Measurements from ENCODE around the gene RILPL1.
"Not testable (repeated sequence)": the region's sequence is repeated elsewhere in the genome, so short reads cannot be mapped to it uniquely, and the experiment has no call there.

Gene RILPL1

DNA sequence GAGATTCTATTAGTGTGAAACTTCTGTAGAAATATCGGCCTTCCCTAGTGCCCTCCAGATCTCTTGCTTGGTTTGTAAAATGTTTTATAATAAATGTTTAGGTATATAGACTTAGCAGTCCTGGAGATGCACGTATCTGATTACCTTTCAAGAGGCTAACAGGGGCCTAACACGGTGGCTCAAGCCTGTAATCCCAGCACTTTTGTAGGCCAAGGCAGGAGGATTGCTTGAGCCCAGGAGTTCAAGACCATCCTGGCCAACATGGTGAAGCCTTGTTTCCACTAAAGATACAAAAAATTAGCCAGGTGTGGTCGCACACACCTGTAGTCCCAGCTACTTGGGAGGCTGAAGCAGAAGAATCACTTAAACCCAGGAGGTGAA, 87.2 kb downstream of the RILPL1 start:
- no peak overlapping the region for H3K4me3 Mint-ChIP-seq
- no peak overlapping the region for H3K27ac Mint-ChIP-seq

GRCh38 chr12:123445388-123446332, 87.9 kb downstream of the RILPL1 start:
- H3K4me1 Mint-ChIP-seq (ENCODE audit: low read depth) = peaks cover 24% of the 10 kb centered on the region
- peaks cover 2% of the 10 kb centered on the region for H3K36me3 Mint-ChIP-seq (ENCODE audit: low read depth)
- H3K27me3 Mint-ChIP-seq (ENCODE audit: low read depth) = no peaks in the 10 kb centered on the region
- H3K4me3 Mint-ChIP-seq = no peak overlapping the region
- H3K9me3 Mint-ChIP-seq = no peaks in the 10 kb centered on the region
- H3K27ac Mint-ChIP-seq = peak overlapping the region; percentile 50

More for the DNA sequence above, 87.2 kb downstream of the RILPL1 start:
- Mint-ChIP-seq H3K36me3 (ENCODE audit: low read depth) (peaks cover 2% of the 10 kb centered on the region), H3K9me3 (no peaks in the 10 kb centered on the region), H3K27me3 (ENCODE audit: low read depth) (no peaks in the 10 kb centered on the region), H3K4me1 (ENCODE audit: low read depth) (peaks cover 24% of the 10 kb centered on the region)

DNA sequence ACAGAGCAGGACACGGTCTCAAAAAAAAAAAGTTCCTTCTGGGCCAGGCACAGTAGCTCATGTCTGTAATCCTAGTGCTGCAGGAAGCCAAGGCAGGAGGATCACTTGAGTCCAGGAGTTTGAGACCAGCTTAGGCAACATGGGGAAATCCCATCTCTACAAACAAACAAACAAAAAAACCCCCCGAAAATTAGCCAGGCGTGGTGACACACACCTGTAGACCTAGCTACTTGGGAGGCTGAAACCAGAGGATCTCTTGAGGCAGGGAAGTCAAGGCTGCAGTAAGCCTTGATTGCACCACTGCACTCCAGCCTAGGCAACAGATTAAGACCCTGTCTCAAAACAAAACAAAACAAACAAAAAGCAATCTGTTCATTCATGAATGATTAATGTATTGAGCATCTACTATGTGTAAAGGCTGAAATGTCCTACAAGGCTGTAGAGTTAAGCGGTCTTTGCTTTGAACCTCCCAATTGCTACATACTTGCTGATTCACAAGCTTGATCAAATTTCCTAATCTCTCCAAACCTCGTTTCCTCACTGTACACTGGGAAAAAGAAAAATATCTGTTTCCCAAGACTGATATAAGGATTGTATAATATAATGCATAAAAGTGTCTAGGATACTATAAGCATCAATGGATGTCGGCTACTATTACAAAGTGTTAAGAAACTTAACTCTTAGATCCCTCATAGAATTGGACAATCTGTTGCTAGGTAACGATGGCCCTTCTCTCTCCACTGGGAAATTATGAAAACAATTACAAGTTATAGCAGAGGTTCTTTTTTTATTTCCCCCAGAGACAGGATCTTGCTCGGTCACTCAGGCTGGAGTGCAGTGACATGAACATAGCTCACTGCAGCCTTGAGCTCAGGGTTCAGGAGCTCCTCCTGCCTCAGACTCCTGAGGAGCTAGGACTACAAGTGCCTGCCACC, 89.2 kb downstream of the RILPL1 start:
- Mint-ChIP-seq H3K27ac (no peak overlapping the region), H3K27me3 (ENCODE audit: low read depth) (no peaks in the 10 kb centered on the region), H3K9me3 (no peaks in the 10 kb centered on the region), H3K4me3 (no peak overlapping the region), H3K36me3 (ENCODE audit: low read depth) (peaks cover 2% of the 10 kb centered on the region), H3K4me1 (ENCODE audit: low read depth) (peaks cover 23% of the 10 kb centered on the region)

- Mint-ChIP-seq H3K36me3 (ENCODE audit: low read depth) (no peaks in the 10 kb centered on the region), H3K4me3 (no peak overlapping the region), H3K9me3 (no peaks in the 10 kb centered on the region), H3K27me3 (ENCODE audit: low read depth) (no peaks in the 10 kb centered on the region), H3K27ac (no peak overlapping the region), H3K4me1 (ENCODE audit: low read depth) (peaks cover 14% of the 10 kb centered on the region)
Observed at GRCh38 chr12:123442774-123443173, 90.7 kb downstream of the RILPL1 start.

GRCh38 chr12:123441523-123442164, 91.9 kb downstream of the RILPL1 start:
- no peak overlapping the region for H3K4me3 Mint-ChIP-seq
- peaks cover 15% of the 10 kb centered on the region for H3K4me1 Mint-ChIP-seq (ENCODE audit: low read depth)
- no peaks in the 10 kb centered on the region for H3K27me3 Mint-ChIP-seq (ENCODE audit: low read depth)
- H3K36me3 Mint-ChIP-seq (ENCODE audit: low read depth) = no peaks in the 10 kb centered on the region
- H3K9me3 Mint-ChIP-seq = no peaks in the 10 kb centered on the region
- H3K27ac Mint-ChIP-seq = no peak overlapping the region

DNA sequence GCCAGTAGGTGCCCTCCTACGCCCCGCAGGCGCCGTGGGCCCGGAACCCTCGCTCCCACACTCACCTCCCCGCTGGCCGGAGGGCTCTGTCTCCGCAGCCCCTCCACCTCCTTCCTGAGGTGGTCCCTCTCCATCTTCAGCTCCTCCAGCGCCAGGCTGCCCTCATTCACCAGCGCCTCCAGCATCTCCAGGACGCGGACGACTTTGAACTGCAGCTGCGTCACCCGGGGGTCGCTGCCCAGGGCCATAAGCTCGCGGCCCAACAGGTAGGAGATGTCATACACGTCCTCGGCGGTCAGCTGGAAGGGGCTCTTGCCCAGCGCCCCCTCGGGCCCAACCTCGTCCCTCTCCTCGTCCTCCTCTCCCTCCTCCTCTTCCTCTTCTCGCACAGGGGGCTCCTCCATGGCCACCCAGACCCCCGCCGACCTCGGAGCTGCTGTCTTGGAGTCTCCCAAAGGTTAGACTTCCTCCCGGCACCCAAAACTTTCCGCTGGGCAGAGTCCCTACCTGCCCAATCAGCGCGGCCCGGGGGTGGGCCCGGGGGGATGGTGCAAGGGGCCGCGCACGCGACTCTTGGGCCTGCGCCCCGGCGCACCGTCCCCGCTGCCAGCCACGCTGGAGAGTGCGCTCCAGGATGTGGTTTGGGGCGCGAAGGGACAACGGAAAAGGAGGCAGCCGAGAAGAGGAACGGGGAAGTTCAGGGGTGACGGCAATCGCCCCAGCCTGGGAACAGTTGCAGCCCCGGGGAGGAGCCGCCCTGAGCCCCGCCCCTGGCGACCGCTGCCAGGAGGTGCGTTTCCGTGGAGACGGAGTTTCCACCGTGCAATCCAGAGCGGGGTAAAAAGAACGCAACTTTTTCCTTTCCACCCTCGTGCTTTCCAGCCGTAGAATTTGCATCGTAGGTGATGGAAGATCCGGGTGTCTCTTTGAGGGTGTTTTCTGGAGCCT, 97.2 kb downstream of the RILPL1 start, which contains the start of gene RILPL2:
TSS of gene RILPL2 (minus strand) at position 668 of the 948 bp plus-strand sequence. CDS start at position 404, 264 bp downstream.
- H3K4me1 Mint-ChIP-seq (ENCODE audit: low read depth) = peaks cover 31% of the 10 kb centered on the region
- peaks cover 9% of the 10 kb centered on the region for H3K36me3 Mint-ChIP-seq (ENCODE audit: low read depth)
- peak within 1 kb of the TSS; percentile 96 for H3K27ac Mint-ChIP-seq
- no peaks in the 10 kb centered on the region for H3K27me3 Mint-ChIP-seq (ENCODE audit: low read depth)
- H3K9me3 Mint-ChIP-seq = no peaks in the 10 kb centered on the region
- peak within 1 kb of the TSS; percentile 99 for H3K4me3 Mint-ChIP-seq

DNA sequence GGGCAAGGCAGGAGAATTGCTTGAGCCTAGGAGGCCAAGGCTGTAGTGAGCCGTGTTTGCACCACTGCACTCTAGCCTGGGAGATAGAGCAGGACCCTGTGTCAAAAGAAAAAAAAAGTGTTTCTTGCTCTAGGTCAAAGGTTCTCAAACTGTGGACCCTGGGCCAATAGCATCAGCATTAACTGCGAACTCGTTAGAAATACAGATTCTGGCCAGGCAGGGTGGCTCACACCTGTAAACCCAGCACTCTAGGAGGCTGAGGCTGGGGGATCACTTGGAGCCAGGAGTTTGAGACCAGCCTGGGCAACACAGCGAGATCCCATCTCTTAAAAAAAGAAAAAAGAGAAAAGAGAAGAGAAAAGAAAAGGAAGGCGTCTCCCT, 97.9 kb downstream of the RILPL1 start:
- H3K27me3 Mint-ChIP-seq (ENCODE audit: low read depth) = no peaks in the 10 kb centered on the region
- H3K27ac Mint-ChIP-seq = peak overlapping the region; percentile 96
- peaks cover 36% of the 10 kb centered on the region for H3K4me1 Mint-ChIP-seq (ENCODE audit: low read depth)
- no peaks in the 10 kb centered on the region for H3K9me3 Mint-ChIP-seq
- H3K4me3 Mint-ChIP-seq = peak overlapping the region; percentile 99
- peaks cover 14% of the 10 kb centered on the region for H3K36me3 Mint-ChIP-seq (ENCODE audit: low read depth)

- peak overlapping the region; percentile 57 for H3K27ac Mint-ChIP-seq
- peaks cover 41% of the 10 kb centered on the region for H3K4me1 Mint-ChIP-seq (ENCODE audit: low read depth)
- no peaks in the 10 kb centered on the region for H3K27me3 Mint-ChIP-seq (ENCODE audit: low read depth)
- no peaks in the 10 kb centered on the region for H3K9me3 Mint-ChIP-seq
- peak overlapping the region; percentile 84 for H3K4me3 Mint-ChIP-seq
- peaks cover 22% of the 10 kb centered on the region for H3K36me3 Mint-ChIP-seq (ENCODE audit: low read depth)
Observed at GRCh38 chr12:123433615-123434014, 99.9 kb downstream of the RILPL1 start.

- not testable (repeated sequence) for H3K9me3 Mint-ChIP-seq; H3K27me3 Mint-ChIP-seq (ENCODE audit: low read depth)
- Mint-ChIP-seq H3K4me1 (ENCODE audit: low read depth) (peaks cover 44% of the 10 kb centered on the region), H3K27ac (peak overlapping the region; percentile 87), H3K36me3 (ENCODE audit: low read depth) (peaks cover 25% of the 10 kb centered on the region), H3K4me3 (peak overlapping the region; percentile 84)
Observed at GRCh38 chr12:123431951-123432817, 101.3 kb downstream of the RILPL1 start.

DNA sequence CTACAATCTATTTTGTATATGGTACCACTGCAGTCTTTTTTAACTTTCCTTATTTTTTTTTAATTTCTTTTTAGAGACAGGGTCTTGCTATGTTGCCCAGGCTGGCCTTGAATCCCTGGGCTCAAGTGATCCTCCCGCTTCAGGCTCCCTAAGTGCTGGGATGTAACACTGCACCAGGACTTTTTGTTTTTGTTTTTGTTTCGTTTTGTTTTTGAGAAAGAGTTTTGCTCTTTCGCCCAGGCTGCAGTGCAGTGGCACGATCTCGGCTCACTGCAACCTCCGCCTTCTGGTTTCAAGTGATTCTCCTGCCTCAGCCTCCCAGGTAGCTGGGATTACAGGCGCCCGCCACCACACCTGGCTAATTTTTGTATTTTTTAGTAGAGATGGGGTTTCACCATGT, 104.4 kb downstream of the RILPL1 start:
- H3K27ac Mint-ChIP-seq; H3K9me3 Mint-ChIP-seq; H3K27me3 Mint-ChIP-seq (ENCODE audit: low read depth); H3K4me3 Mint-ChIP-seq: not testable (repeated sequence)
- Mint-ChIP-seq H3K36me3 (ENCODE audit: low read depth) (peaks cover 30% of the 10 kb centered on the region), H3K4me1 (ENCODE audit: low read depth) (peaks cover 34% of the 10 kb centered on the region)

DNA sequence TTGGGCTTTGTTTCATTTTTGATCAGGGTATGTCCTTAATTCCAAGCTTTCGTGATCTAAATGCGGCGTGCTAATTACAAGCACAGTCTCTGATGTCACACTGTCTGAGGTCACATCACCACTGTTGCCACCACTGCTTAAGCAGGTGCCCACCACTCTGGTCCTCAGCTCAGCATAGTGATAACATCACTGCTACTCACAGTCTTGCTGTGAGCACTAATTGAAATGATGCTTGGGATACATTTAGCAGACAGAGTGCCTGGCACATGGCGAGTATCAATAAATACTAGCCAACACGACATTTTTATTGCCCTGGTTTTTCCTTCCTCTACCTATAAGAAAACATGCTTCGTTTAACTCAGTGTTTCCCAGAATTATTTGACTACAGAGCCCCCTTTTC, 104.9 kb downstream of the RILPL1 start:
- no peak overlapping the region for H3K4me3 Mint-ChIP-seq
- peaks cover 33% of the 10 kb centered on the region for H3K36me3 Mint-ChIP-seq (ENCODE audit: low read depth)
- no peak overlapping the region for H3K27ac Mint-ChIP-seq
- peaks cover 30% of the 10 kb centered on the region for H3K4me1 Mint-ChIP-seq (ENCODE audit: low read depth)
- H3K27me3 Mint-ChIP-seq (ENCODE audit: low read depth) = no peaks in the 10 kb centered on the region
- H3K9me3 Mint-ChIP-seq = no peaks in the 10 kb centered on the region

DNA sequence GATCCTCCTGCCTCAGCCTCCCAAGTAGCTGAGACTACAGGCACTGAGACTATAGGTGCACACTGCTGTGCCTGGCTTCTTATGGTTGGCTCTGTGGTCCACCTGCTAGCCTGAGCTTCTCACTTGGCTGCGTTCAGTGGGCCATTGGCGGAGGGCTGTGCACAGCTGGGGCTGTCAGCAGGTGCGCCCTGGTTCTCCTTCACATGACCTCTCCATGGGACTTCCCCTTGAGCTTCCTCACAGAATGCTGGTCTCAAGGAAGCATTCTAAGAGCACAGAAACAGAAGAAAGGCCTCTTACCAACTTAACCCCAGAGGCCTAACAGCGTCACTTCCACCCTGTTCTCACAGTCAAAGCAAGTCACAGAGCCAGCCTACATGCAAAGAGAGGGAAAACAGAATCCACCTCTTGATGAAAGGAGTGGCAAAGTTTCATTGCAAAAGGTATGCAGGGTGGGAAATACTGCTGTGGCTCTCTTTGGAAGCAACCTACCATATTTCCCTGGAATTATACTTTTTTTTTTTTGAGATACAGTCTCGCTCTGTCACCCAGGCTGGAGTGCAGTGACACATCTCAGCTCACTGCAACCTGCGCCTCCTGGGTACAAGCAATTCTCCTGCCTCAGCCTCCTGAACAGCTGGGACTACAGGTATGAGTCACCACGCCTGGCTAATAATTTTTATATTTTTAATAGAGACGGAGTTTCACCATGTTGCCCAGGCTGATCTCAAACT, 106.3 kb downstream of the RILPL1 start:
- Mint-ChIP-seq H3K27me3 (ENCODE audit: low read depth) (no peaks in the 10 kb centered on the region), H3K36me3 (ENCODE audit: low read depth) (peaks cover 28% of the 10 kb centered on the region), H3K4me1 (ENCODE audit: low read depth) (peaks cover 18% of the 10 kb centered on the region), H3K27ac (peak overlapping the region; percentile 73), H3K9me3 (no peaks in the 10 kb centered on the region), H3K4me3 (no peak overlapping the region)

Measured in T-helper 1 cell treated with Interleukin-12 subunit alpha and Interleukin-12 subunit beta and Interleukin-4 antibody, amounts not matched to agents 30 μg/mL and 1 μg/mL, for 36 hours (primary cell).